Left renal pelvis (tissue), 4 donors: ENCODE results near the gene GRIK2. TPM values are rescaled to one million over a fixed set of nuclear protein-coding genes. Genes with fewer than 3 reads are reported as not detected.

Experiments
- DNase-seq, 4 donors: peaks; one replicate each; pipeline ENCODE4 v3.0.0-alpha.2; 2013; ENCODE audit warnings: low read depth in 4 of 4, low spot score in 3 of 4
- polyA plus RNA-seq, 4 donors: library from polyadenylated mRNA; unstranded; fragments of 120-200 nt; gene quantifications; one replicate each; pipeline ENCODE4 v1.2.1, GENCODE V29; 2013; ENCODE audit not compliant: insufficient read length in 4 of 4

The GRIK2 gene
- polyA plus RNA-seq, 4 donors, result 1.3 to 18.0 (median 14.9) TPM

DNA sequence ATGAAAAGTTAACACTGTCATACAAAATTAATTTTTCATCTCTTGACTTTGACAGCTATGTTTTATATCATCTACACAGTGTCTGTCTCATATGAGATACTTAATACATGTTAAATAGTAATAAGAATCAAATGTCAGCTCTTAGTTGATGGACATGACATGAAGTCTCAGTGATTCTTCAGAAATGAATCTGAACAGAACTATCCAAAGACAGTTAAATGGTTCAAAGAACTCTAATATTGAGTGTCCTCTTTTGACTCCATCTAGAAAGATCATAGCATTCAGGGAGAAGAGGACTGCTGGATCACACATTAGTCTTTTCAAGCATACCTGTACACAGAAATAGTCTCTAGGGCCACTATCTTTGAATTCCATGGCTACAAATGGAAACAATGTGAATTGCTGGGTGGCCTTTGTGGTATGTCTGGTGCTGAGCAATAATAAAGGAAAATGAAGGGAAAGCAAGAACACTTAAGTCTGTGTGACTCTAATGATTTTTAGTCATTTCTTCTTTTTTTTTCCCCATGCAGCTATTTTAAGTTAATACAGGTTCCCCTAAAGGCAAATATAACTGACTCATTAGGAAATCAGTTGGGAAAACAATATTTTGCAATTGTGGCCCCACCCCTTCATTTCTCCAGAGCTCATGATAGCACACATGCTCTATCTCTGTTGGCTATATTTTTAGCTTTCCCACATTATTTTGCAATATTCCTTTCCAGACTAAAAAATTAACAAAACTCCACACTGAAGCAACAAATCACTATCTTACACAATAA, 367.5 kb downstream of the GRIK2 start:
- DNase-seq, result no peak

DNA sequence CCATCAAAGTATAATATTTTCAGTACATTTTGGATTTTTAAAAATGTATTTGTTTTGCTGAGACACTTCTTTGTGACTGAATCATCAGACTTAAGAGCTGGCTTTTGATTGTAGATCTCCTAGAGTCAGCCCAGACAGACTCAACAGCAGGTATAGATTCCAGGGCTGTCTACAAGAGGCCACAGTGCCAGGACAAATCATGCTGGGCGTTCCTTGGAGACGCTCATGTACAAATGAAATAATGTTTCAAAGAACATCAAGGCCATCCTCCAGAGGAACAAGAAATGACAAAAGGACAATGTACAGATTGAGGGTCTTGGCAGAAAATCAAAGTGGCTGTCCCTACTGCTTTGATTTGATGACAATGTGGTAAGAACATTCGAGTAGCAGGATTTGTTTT, 369.3 kb downstream of the GRIK2 start:
- DNase-seq, result no peak

DNA sequence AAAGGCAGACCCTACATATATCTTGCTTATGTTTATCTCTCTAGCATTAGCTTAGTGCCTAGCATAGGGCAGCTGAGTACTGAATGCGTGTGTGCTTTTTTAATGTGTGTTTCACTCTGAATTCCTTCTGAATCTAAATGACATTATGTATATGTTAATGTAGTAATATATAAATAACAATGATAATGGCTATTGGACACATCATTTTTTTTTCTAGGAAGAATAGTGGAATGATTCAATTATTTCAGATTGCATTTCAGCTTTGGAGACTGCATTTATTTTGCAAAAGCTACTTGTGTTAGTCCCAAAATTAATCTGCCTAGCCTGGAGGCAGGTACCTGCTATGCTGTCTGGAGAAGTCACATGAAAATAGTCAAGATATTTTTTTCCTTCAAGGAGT, 371.8 kb downstream of the GRIK2 start:
- DNase-seq, result no peak

GRCh38 chr6:101770116-101770515, 376.6 kb downstream of the GRIK2 start:
- DNase-seq, result no peak

- DNase-seq, result no peak
These were observed 383.4 kb downstream of the GRIK2 start for GRCh38 chr6:101776919-101777350.

DNA sequence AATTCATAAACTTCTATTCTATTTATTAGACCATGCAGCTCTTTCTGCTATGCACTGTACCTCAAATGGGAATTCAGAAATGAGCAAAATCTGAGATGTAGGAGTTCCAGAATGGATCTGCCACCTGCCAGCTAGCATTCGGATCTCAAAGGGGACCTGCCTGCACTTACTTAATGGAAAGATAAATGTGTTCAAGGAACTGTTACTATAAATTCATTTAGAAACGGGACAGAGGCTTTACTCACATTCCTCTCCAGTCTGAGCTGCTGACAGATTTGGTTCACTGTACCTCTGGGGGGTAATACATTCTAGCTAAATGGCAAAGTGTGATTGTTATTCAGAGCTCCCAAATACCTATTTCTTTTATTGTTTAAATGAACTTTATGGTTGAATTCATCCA, 384.1 kb downstream of the GRIK2 start:
- no peak for DNase-seq

DNA sequence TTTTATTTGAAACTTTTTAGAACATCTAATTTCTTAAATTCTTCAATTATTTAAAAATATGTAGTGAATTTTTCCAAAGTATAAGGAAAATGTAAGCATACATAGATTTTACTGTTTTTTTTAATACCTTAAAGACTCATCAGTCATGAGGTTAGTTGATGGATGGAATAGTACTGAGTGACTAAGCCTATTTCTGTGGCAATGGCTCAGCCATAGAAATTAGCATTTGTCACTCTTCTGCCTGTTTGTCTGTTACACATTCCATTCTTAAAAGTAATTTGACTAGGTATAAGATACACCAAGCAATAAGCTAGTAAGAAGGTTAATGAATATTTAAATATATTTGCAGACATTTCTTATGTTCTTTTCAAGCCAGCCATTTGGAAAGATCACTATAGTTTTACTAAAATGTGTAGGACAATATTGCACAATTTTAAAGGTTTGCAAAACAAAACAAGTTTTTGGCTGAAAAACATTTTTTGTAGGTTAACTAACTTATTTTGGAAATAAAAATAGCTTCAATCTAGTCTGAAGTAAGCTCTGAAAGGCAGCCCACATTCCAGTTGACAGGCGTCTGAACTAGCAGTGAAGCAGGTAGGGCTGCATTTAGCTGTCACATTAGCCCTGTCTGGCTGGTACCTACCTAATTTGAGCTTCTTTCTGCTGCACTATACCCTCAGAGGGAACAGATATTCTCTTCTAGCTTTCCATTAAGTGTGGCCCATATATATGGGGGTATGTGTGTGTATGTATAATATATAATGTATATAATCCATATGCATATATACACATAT, 385.7 kb downstream of the GRIK2 start:
- DNase-seq, result no peak

DNA sequence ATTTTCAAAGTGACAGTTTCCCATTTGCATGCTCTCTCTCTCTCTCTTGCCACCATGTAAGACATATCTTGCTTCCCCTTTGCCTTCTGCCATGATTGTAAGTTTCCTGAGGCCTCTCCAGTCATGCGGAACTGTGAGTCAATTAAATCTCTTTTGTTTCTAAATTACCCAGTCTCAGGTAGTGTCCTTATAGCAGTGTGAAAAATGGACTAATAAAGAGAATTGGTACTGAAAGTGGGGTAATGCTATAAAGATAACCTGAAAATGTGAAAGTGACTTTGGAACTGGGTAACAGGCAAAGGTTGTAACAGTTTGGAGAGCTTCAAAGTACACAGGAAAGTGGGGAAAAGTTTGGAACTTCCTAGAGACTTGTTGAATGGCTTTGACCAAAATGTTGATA, 389.8 kb downstream of the GRIK2 start:
- no peak for DNase-seq

- DNase-seq, result no peak
These were observed 390.6 kb downstream of the GRIK2 start for GRCh38 chr6:101784094-101784493.

DNA sequence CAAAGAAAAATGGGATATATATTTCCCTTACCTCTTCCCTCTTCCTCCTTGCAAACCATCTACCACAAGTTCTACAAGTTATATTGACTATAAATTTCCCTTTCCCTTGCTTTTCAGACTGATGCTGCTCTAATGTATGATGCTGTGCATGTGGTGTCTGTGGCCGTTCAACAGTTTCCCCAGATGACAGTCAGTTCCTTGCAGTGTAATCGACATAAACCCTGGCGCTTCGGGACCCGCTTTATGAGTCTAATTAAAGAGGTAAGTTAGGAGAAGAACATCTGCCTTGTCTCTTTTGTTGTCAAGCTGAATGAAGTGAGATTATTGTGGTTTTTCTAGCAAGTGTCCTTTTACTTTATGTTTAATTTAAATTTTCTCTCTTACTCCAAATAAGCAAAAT, 406.0 kb downstream of the GRIK2 start:
- no peak for DNase-seq

- DNase-seq, result no peak
These were observed 407.1 kb downstream of the GRIK2 start for GRCh38 chr6:101800598-101800997.

- DNase-seq, result no peak
These were observed 409.6 kb downstream of the GRIK2 start for GRCh38 chr6:101803136-101803535.

GRCh38 chr6:101806241-101806640, 412.7 kb downstream of the GRIK2 start:
- DNase-seq, result no peak

DNA sequence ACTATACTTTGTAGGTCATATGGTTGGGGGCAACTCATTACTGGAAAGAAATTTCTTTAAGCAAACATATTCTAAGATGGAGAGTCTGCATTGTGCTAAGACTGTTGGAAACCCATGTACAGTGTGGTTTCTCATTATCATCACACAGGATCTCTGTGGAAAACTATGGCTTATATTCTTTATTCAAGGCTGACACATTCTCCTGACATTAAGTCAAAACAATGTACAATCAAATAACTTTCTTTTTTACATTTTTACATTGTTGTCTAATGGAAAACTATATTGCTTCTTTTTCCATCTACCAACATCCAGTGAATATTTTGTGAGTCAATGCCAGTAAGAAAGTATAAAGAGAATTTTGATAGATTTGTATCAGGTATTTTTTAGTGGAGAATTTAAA, 417.6 kb downstream of the GRIK2 start:
- no peak for DNase-seq

GRCh38 chr6:101816716-101817115, 423.2 kb downstream of the GRIK2 start:
- no peak for DNase-seq

DNA sequence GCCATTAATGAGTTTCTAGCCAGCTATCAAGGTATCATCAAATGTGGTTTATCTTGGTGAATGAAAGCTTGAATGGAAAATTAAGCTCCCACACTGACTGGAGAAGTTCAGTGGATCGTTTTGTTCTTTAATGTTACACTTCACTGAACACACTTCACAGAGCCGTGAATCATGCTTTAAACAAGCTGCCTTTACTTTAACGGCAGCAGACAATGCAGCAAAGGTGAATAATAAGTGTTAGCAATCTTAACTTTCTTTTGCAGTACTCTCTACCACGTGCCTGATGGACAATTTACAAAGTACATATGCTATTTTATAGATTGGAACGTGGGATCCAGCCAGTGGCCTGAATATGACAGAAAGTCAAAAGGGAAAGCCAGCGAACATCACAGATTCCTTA, 424.5 kb downstream of the GRIK2 start:
- peak in 2 of 4 donors; percentile 2 to 15 for DNase-seq

- no peak for DNase-seq
These were observed 431.2 kb downstream of the GRIK2 start for GRCh38 chr6:101824551-101825345.

- no peak for DNase-seq
These were observed 432.8 kb downstream of the GRIK2 start for GRCh38 chr6:101826269-101826668.

- DNase-seq, result no peak
These were observed 433.2 kb downstream of the GRIK2 start for GRCh38 chr6:101826678-101827077.

DNA sequence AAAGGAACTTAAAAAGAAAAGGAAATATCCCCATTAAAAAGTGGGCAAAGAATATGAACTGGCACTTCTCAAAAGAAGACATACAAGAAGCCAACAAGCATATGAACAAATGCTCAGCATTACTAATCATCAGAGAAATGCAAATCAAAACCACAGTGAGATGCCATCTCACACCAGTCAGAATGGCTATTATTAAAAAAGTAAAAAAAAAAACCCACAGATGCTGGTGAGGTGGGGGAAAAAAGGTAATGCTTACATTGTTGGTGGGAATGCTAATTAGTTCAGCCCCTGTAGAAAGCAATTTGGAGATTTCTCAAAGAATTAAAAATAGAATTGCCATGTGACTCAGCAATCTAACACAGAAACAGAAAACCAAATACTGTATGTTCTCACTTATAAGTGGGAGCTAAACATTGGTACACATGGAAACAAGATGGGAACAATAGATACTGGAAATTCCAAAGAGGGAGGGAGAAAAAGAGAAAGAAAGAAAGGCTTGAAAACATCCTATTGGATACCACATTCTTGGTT, 437.1 kb downstream of the GRIK2 start:
- no peak for DNase-seq

DNA sequence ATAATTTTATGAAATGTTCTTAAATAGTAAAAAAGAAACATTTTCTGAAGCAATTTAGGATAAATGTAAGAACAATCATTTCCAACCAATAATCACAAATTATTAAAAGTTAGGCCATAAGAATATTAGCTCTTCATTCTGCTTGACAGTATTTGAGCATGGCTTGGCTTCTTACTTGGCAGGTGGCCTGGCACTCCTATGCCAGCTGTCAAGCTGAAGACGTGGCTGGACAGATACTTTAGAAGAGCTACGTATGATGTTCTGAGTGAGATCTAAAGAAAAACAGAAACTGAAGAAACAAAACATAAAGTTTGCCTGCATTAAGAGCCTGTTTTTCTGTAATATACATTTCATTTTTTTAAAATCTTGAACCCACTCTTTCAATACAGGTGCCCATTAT, 438.9 kb downstream of the GRIK2 start:
- DNase-seq, result no peak
